HuH-7 (cell line): Measurements from ENCODE around the gene ICE1.
"Not testable (repeated sequence)": the region's sequence is repeated elsewhere in the genome, so short reads cannot be mapped to it uniquely, and the experiment has no call there.

Source experiments
- DNase-seq: peaks from one replicate; pipeline ENCODE4 v3.0.0; 2011; ENCODE audit warnings: low spot score

Gene ICE1

DNA sequence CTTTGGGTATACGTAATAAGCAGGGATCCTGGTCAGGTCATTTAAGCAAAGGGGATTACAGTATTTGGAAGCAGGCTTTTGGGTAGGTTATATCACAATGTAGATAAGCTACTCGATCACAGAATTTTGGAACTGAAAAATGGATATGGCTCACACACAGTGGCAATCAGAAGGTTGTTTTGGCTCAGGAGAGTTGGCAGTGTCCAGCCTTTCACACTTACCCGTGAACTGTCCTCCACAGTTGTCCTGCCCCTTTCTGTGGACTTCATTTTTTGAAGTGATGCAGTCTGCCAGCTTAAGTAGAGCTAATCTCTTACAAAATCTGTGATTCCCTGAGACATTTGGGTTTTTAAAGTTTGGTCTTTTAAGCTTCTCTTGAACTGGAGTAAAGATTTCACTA lies 30.7 kb downstream of the ICE1 start:
- no peak for DNase-seq

DNA sequence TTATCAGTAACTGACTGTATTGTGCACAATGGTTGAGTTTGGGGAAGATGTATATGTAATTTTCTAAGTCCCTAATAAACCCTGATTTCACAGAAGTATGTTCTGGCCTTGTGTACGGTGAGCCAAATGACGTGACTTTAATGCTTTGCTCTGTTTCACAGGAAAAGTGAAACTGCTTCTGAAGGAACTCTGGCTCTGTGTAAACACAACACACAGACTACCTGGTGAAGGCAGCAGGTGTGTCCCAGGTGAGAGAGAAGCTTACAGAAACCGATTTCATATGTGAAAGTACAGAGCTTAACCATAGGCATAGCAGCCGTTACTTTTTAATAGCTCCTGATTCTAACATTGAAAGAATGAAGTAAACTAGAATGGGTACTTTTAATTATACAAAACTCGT lies 31.9 kb downstream of the ICE1 start:
- DNase-seq: no peak

DNA sequence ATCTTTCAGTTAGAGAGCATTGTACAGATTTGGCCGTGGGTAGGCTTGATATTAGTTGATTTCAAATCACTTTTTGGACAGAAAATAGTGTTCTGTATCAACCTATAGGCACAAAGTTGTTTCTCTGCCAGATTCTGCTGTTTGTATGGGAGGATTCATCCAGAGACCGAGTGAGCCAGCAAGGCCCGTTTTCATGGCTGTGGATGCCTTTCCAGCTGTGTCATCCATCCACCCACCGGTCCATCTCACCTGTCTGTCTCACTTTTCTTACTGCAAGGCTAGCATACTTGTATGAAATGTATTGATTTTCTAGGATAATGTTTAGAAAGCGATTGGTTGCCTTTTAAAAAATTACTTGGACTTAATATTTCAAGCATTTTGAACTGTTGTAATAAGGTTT lies 34.4 kb downstream of the ICE1 start:
- no peak for DNase-seq

DNA sequence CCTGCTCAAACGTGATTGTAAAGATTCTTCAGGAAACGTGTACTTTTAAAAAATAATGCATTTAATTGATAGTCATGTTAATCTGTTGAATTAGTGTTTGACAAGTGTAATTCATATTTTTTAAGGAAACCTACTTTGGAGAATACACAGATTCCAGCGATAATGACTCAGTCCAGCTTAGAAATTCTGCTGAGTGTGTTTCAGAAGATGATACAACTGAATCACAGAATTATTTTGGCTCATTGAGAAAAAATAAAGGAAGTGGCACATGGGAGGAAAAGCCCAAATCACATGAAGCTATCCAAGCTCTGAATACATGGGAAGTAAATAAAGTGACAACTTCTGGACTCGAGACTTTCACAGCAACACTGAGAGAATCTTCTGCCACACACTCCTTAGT lies 37.8 kb downstream of the ICE1 start:
- no peak for DNase-seq

DNA sequence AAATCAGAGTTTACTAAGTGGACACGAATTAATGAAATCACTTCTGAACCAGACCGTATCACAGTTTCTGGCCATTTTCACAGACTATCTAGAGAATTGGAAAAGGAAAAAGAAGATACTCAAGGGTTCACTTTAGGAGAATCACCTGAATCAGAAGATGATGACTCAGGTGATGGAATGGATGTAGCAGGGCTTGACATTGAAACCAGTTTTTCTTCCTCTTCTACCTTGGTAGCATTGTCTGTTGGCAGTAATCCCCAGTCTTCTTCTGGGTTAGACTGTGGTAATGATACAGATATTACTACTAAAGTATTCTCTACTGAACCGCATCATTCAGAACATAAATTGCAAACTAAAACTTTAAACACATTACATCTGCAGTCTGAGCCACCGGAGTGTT lies 38.5 kb downstream of the ICE1 start:
- no peak for DNase-seq

DNA sequence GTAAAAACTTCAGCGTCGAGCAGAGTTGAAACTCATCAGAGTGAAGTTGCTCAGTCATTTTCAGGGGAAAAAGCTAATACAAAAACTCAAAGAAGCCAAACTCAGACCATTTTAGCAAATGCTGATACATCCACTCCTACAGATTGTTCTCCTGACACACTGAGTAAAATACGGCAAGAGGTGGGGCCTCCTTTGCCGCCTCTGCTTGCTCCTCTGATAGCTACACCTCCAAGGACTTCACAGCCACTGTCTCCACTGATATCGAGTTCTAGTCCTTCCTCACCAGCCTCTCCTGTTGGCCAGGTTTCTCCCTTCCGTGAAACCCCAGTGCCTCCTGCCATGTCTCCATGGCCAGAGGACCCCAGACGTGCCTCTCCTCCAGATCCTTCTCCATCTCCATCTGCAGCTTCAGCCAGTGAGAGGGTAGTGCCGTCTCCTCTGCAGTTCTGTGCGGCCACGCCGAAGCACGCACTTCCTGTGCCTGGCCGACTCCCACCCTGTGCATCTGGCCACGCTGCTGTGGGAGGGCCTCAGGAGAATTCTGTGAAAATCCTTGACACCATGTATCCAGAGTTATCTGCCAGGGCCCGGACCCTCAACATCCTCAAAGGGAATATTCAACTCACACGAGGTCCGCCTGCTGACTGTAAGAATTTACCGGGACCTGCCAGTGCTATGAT lies 41.7 kb downstream of the ICE1 start:
- no peak for DNase-seq

DNA sequence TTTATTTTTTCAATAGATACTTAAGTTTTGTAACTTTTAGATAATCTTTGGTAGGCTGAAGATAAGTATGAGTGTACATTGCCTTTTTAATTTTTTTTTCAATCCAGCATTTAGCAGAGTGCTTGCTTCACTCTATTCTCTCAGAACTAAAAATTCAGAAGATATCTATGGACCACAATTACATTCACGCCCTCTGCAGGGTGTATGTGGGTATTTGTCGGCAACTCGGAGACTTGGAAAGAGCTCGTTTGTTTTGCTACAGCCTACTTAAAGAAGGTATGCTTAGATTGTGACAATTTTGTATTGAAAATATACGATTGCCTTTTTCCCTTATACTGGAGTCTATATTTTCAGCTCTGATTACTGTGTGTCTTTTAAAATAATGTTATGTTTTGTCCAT lies 43.8 kb downstream of the ICE1 start:
- no peak for DNase-seq

DNA sequence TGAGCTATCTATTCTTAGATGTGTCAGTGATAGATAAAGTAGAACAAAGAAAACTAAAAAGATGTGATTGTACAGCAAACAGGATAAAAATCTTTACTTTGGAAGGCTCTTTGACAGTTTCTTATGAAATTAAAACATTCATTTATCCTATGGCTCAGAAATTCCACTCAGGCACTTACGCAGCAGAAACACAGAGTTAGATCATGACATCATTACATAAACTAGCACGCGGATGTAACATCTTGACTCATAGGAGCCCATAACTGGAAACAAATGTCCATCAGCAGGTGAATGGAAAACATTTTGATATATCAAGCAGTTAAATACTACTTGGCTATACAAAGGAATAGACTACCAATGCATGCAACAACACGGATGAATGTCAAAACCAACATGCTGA lies 45.3 kb downstream of the ICE1 start:
- DNase-seq: no peak

DNA sequence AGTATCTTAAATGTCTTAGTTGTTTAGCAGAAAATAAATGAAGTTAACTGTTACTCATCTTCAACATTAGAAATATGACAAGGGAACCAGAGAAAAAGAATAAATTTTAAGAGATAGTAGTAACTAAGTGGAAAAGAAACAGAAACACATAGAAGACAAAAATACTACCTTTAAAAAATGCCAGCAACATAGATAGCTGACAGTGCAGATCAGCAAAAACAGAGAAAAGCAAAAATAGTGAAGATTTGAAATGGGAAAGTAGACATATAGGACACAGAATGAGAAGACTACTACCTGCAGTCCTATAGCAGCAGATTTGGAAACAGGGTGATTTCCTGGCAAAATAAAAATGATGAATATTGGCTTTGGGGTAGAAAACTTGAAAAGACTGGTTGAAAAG lies 48.5 kb downstream of the ICE1 start:
- no peak for DNase-seq

DNA sequence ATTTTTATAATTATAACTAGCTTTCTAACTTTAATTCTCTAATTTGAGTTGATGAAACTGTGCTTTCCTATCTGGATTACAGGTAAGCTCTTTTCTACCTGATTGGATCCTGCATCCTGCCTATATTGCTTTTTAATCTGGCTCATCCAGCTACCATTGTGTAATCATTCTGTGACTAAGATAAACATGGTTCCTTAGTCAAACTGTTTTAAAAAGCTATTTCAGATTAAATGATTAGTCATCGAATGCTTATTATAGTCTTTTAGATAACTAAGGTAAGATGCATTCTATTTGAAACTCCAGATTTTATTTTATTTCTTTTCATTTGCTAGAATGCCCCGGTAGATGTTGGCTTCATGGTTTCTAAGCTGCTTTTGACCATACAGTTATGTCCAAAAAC lies 50.7 kb downstream of the ICE1 start:
- DNase-seq: no peak

DNA sequence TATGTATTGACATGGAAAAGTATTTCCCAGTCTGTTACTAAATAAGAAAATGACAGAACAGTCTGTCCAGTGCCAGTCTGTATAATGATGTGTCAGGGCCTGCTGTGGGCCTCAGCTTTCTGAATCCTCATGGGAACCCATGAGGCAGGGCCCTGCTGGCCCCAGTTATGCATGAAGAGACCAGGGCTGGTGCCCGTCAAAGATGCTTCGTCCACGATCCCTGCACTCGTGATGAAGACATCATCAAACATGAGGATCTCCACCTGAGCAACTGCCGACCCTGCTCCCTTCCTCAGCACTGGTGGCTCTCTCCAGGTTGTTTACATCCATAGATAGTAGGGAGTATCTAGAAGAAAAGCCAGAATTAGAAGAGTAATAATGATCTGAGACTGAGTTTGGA lies 52.5 kb downstream of the ICE1 start:
- DNase-seq: no peak

DNA sequence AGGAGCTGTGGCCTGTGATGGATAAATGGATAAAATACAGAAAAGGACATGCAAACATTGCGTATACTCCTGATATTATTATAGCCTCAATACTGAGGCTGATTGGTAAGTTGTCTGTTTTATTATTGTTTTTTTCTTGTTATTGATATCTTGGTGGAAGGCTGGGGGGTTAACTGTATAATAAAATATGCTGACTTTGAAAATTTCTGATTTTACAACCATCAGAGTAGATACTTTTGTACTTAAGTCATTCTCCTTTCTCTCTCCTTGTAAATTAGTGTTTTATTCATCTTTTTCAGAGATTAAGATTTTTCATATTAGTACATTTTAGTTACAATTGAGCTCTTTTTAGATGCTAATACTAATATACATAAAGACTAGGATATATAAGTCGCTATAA lies 53.5 kb downstream of the ICE1 start:
- no peak for DNase-seq

DNA sequence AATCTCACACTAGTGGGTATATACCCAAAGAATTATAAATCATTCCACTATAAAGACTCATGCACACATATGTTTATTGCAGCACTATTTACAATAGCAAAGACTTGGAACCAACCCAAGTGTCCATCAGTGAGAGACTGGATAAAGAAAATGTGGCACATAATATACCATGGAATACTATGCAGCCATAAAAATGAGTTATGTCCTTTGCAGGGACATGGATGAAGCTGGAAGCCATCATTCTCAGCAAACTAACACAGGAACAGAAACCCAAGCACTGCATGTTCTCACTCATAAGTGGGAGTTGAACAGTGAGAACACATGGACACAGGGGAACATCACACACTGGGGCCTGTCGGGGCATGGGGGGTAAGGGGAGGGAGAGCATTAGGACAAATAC lies 57.1 kb downstream of the ICE1 start:
- not testable (repeated sequence) for DNase-seq

DNA sequence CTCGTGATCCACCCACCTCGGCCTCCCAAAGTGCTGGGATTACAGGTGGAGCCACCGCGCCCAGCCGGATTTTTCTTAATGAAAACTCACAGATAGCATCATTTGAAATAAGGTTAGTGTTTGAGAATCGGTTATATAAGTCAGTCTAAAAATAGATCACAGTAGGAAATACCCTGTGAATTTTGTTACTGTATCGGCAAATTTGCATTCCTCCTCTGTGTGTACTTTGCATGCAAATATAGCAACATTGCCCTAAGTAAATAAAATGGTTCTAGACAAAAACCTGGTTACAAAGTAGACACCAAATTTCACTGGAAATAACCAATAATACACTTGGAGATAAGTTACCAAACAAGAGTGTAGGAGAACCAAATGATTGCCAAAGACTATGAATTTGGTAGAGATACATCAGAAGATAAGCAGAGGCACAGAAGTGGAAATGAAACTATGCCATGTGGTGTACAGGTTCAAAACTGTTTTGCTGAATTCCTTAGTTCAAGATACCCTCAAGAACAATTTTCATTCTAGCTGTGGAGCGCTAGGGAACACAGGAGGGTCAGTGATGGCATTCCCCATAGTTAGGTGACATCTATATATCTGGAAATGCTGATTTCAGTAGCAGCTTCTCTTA lies 58.1 kb downstream of the ICE1 start:
- no peak for DNase-seq

DNA sequence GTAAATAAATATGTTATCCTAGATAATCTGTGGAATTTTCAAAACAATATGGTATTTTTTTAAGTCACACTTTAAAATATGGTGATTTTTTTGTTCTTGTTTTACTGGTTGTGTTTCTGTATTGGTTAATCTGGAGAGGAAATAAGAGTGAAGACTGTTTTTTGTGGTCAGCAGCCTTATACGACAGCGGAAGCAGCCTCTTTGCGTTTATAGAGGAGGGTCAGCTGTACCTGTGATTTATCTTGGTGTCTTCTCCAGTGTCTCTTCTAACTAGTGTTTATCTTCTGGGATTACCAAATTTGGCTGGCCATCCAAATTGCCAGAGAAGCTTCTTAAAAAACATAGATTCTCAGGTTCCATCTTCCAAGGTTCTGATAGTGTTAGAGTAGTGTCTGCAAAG lies 58.7 kb downstream of the ICE1 start:
- no peak for DNase-seq

DNA sequence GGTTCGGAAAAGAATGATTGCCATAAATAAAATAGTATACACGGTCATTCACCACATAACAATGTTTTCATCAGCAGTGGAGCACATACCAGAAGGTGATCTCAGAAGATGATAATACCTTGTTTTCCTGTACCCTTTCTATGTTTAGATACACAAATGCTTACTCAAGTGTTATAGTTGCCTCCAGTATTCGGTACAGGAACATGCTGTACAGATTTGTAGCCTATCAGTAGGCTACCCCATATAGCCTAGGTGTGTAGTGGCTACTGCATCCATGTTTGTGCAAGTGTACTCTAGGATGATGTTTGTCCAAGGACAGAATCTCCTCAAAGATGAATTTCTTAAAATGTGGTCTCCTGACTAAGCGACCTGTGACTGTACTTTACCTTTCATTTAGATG lies 59.2 kb downstream of the ICE1 start:
- DNase-seq: no peak

DNA sequence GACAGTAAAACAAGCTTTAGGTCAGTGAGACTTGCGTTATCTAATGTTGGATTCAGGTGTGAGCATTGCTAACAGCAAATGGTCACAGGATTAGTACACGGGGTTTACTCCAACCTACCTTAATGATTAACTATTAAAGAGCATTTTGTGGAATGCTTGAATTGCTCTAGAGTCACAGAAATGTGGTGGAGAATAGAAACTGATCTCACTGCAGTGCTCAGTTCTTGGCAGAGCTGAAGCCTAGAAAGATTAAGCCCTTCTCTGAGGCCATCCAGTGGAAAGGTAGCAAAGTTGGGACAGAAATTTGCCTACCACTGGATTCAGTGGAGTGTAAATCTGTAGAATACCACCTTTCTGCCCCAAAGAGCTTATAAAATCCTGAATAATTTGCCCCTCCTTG lies 60.9 kb downstream of the ICE1 start:
- DNase-seq: no peak

DNA sequence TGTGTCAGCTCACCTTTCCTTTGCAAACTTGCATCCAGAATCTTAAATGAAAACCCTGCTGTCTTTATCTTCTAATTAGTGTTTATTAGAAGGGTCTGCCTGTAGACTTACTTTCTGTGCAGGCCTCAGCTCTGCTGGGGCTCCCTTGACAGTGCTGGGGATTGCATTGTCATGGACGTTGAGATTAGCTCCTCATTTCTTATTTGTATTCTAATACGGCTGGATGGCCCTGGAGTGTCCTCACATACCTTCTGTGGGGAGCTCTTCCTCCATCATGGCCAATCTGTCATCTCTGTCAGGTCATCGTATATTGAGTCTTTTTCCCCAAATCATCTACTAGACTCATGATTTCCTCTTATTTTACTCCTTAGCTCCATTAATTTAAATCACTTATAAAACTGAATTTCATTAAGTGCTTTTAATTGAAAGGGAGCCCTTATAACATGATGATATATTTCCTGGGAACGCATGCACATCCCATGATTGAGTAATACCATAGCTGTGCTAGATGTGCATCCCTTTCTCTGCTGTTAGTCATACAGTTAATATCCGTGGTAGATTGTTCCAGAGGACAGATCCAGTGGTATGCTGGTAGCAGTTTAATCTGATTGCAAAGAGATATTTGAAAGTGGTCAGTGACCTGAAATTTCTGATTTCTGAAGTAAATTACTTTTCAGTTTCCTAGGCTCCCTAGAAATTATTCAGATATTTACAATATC lies 61.6 kb downstream of the ICE1 start:
- DNase-seq: no peak

DNA sequence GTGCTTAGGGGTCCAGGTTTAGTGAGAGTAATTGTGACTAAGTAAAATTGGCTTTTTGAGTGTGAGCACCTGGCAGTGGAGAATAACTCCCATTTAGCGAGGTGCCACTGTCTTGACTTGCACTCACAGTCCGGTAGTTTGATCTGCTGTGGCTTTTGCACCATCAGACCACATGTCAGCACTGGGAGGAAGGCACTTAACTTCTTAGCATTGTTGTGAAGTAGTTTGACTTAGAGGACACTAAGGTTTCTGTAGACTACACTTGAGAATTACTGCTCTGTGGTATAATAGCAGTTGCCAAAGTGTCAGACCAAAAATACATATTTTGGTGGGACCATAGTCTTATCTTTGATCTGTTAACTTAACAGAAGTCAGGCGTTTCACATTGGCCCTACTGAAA lies 63.6 kb downstream of the ICE1 start:
- no peak for DNase-seq

DNA sequence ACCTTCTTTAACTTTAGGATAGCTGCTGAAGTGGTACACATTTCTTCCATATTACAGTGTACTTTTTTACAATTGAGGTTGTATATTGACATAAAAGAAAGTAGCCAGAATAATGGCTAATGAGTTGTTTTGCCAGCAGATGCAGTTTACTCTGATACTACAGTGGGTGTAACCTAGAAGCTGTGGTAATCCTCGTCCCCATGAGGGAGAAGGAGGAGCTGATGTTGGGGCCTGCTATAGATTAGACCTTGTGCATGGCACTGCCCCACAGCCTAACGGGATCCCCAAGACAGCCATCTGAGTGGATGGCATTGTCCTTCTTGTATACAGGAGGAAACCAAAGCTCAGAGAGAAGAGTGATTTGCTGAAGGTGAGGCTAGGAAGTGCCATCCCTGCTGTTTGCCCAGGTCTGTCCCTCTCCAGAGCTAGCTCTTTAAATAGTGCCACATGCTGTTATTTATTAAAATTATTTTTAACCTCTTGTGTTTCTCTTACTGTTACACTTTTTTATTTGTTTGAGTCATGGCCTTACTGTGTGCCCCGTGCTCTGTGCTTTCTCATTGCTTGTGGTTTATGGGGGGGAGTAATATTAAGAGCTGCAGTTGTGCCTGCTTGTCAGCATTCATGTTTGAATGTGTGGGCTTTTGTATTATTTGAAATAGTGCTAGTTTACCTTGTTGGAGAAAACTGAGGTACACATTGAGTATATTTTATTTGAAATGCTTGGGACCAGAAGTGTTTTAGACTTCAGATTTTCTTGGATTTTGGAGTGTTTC lies 65.3 kb downstream of the ICE1 start:
- no peak for DNase-seq

DNA sequence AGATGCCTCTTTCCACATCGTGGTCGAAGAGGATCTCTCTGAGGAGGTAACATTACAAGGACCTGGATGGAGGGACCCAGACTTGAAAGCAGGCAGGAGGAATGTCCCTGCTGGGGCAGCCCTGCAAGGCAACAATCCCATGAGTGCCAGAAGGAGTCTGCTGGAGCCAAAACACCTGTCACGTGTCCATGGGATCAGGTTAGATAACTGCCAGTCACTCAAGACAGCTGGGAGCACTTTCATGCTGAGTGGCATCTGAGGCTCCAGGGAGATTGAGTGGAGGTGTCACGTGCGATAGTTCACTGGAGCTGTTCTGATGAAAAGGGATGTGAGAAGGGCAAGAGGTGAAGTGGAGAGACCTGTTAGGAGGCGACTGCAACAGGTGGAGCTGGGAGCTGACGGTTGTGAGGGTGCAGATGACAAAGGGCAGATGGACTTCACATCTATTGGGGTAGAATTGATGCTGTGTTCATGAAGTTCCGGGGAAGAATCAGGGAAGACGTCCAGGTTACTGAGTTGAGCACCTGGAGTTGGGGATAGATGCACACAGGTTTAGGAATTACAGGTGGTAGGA lies 68.4 kb downstream of the ICE1 start:
- DNase-seq: no peak

DNA sequence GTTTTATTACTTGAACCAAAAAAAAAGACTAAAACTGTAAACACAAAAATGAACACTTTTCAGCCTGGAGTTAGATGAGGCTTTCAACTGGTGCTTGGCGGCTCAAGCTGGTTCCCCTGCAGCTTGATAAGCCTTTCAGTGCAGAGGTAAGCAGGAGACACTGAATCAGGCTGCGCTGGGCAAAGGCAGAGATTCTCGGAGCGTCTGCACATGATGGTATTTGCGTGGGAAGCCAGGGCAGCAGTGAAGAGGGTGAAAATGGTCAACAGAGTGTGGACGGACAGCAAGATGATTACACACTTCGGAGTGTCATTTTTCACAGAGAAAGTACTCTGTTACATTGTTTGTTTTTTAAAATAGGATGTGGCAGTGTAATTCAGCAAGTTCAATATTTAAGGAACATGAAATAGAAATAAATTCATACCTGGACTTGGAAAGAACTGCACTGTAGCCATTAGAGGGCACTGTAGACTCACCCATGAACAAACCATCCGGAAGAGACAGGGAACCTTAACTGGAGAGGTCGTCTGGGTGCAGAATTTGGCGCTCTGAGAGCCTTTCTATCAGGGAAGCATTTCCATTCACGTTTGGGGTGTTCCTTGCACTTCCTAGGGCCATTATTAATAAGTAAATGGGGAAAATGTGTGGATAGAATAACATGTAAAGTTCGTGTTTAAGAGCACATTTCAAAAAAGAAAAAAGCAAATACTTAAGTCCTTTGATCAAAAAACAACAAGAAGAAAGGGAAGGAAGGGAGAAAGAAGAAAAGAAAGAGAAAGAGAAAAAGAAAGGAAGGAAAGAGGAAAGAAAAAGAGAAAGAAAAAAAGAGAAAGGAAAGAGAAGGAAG lies 69.8 kb downstream of the ICE1 start:
- DNase-seq: peak; percentile 52
